Measurements from ENCODE around the gene PFN1. TPM values are rescaled to one million over a fixed set of nuclear protein-coding genes. Genes with fewer than 3 reads are reported as not detected.
A peak's percentile ranks its signal among the peaks of the same experiment; 100 is the strongest.

PFN1 gene
- total and polyA plus RNA-seq, 2 experiments from 2014 or later: 244 to 706 TPM

DNA sequence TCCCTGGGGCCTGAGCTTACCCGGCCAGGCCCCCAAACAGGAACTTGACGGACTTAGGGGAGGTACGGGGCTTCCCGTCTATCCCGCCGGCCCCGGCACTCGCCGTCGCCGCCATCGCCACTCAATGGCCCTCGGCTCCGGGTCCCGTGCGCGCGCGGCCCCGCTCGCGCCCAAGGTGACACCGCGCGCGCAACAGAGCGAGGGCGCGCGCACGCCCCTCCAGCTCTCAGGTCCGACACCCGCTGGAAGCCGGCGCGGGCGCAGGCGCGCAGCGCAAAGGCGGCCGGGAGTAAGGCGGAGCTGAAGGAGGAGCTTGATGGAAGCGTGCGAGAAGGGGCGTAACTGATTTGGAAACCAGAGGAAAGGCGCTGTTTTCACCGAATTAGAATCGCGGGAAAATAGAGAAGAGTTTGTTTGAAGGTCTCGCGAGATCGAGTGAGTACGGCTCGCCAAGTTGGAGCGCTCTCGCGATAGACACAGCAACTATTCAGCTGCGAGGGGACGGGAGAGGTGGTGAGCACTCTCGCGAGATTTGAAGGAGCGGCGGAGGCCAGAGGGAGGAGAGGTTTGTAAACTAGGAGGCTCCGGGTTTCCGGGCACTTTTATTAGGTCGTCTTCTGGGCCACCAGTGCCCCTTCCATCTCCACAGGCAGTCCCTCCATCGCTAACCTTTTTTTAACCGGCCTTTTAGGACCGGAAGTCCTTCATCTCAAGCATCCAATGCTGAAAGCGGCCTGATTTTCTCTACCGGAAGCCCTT, 8.4 kb downstream of the PFN1 start, which contains the start of the genes RNF167 and SLC25A11:
Gene RNF167 (plus strand): TSS at position 473 of the 759 bp plus-strand sequence. CDS start 642 bp downstream, outside the sequence.
Gene SLC25A11 (minus strand): TSS at position 251 of the 759 bp plus-strand sequence. CDS start 136 bp downstream, at position 115.
- H3K4me1 ChIP-seq (ENCODE audit: insufficient read depth): peaks cover 24% of the 10 kb centered on the region
- H2AFZ ChIP-seq: peak within 1 kb of the TSS; percentile 37
- H3K9me3 ChIP-seq (ENCODE audit: low read depth): no peaks in the 10 kb centered on the region
- peak; percentile 99 for DNase-seq (ENCODE audit: low spot score)
- H3K9me2 ChIP-seq (replicated peaks; ENCODE audit: insufficient read depth): no peaks in the 10 kb centered on the region
- H3K27ac ChIP-seq: peak within 1 kb of the TSS; percentile 95
- peaks cover 55% of the 10 kb centered on the region for H3K79me2 ChIP-seq
- H3K4me3 ChIP-seq: peak within 1 kb of the TSS; percentile 72
- peaks cover 5% of the 10 kb centered on the region for H4K20me1 ChIP-seq (ENCODE audit: insufficient read depth, poor library complexity, severe bottlenecking)
- TF ChIP-seq EZH2phosphoT487 (IDR thresholded peaks at IDR 0.05; ENCODE audit: low read depth, severe bottlenecking, unreplicated experiment): no peak
- H3K27me3 ChIP-seq: no peaks in the 10 kb centered on the region
- H3K36me3 ChIP-seq (replicated peaks; ENCODE audit: insufficient read depth, low read depth): no peaks in the 10 kb centered on the region
- WGBS (ENCODE audit: low lambda C conversion rate, missing lambda C conversion rate): under 1% methylated on average over 65 of the region's 72 CpGs
- peak within 1 kb of the TSS; percentile 94 for H3K4me2 ChIP-seq

DNA sequence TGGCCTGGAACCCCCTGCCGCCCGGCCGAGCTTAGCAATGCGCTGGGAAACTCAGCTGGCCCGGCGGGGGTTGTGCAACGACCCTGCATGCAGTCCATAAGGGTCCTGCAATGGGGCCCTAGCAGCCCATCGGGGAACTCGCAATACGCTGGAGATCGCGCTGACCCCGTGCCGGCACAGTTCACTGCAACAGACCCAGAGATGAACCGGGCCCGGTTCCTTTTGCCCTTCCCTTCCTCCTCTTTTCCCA, 8.9 kb downstream of the PFN1 start:
- peak overlapping the region; percentile 26 for H2AFZ ChIP-seq
- no peaks in the 10 kb centered on the region for H3K36me3 ChIP-seq (replicated peaks; ENCODE audit: insufficient read depth, low read depth)
- 0% methylated on average over 15 of the region's 16 CpGs for WGBS (ENCODE audit: low lambda C conversion rate, missing lambda C conversion rate)

DNA sequence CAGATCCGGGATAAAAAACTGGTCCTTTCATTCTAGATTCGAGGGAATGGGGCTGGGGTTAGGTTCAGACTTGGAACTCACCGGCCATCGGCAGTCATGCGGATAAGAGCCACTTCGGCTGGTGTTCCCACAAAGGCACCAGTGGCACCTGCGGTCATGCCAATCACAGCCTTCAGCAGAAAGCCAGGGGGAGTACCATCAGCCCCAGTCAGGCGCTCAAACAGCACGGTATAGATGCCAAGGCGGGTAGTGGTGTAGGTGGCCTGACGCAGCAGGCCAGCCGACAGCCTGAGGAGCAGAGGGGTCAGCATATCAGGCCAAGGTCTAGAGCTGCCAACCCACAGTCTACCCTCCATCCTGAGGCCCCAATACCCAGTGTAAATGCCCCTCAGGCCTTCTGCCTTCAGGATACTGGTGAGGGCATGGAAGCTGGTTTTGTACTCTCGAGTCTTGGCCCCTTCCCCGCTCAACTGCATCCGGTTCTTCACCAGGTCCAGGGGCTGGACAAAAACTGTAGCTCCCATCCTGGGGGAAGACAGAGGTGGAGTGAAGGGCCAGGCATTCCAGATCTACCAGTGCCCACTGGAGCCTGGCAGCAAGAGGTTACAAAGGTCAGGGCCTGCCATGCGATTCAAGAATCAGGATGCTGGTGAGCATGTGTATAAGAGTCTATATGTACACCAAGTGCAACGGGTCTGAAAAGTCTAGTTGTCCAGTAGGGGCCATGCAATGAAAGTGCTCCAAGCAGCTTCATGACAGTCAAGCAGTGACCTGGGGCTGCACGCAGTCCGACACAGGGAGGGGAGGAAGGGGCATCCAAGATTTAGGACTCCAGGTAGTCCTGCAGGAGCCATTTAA, 9.4 kb downstream of the PFN1 start:
- no peaks in the 10 kb centered on the region for H3K9me3 ChIP-seq (ENCODE audit: low read depth)
- H4K20me1 ChIP-seq (ENCODE audit: insufficient read depth, poor library complexity, severe bottlenecking): no peaks in the 10 kb centered on the region
- H3K4me3 ChIP-seq: peak overlapping the region; percentile 63
- H3K36me3 ChIP-seq (replicated peaks; ENCODE audit: insufficient read depth, low read depth): no peaks in the 10 kb centered on the region
- TF ChIP-seq, protein P1, sequence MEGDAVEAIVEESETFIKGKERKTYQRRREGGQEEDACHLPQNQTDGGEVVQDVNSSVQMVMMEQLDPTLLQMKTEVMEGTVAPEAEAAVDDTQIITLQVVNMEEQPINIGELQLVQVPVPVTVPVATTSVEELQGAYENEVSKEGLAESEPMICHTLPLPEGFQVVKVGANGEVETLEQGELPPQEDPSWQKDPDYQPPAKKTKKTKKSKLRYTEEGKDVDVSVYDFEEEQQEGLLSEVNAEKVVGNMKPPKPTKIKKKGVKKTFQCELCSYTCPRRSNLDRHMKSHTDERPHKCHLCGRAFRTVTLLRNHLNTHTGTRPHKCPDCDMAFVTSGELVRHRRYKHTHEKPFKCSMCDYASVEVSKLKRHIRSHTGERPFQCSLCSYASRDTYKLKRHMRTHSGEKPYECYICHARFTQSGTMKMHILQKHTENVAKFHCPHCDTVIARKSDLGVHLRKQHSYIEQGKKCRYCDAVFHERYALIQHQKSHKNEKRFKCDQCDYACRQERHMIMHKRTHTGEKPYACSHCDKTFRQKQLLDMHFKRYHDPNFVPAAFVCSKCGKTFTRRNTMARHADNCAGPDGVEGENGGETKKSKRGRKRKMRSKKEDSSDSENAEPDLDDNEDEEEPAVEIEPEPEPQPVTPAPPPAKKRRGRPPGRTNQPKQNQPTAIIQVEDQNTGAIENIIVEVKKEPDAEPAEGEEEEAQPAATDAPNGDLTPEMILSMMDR (IDR thresholded peaks at IDR 0.05; ENCODE audit: poor library complexity): no peak
- TF ChIP-seq EZH2 (IDR thresholded peaks at IDR 0.05; ENCODE audit: borderline replicate concordance) (no peak), EZH2phosphoT487 (IDR thresholded peaks at IDR 0.05; ENCODE audit: low read depth, severe bottlenecking, unreplicated experiment) (no peak)
- H3K27me3 ChIP-seq: no peaks in the 10 kb centered on the region
- peaks cover 23% of the 10 kb centered on the region for H3K4me1 ChIP-seq (ENCODE audit: insufficient read depth)
- no peaks in the 10 kb centered on the region for H3K9me2 ChIP-seq (replicated peaks; ENCODE audit: insufficient read depth)
- DNase-seq (ENCODE audit: low spot score): no peak
- peaks cover 44% of the 10 kb centered on the region for H3K79me2 ChIP-seq
- H3K27ac ChIP-seq: peak overlapping the region; percentile 95
- peak overlapping the region; percentile 26 for H2AFZ ChIP-seq
- H3K4me2 ChIP-seq: peak overlapping the region; percentile 94
- WGBS (ENCODE audit: low lambda C conversion rate, missing lambda C conversion rate): 69% methylated on average over 19 of the region's 19 CpGs

More for the DNA sequence above, 8.9 kb downstream of the PFN1 start:
- Histone ChIP-seq H3K4me1 (ENCODE audit: insufficient read depth) (peaks cover 23% of the 10 kb centered on the region), H3K79me2 (peaks cover 50% of the 10 kb centered on the region), H3K4me2 (peak overlapping the region; percentile 94), H3K9me3 (ENCODE audit: low read depth) (no peaks in the 10 kb centered on the region), H3K4me3 (peak overlapping the region; percentile 63), H3K27ac (peak overlapping the region; percentile 95), H3K9me2 (replicated peaks; ENCODE audit: insufficient read depth) (no peaks in the 10 kb centered on the region), H4K20me1 (ENCODE audit: insufficient read depth, poor library complexity, severe bottlenecking) (no peaks in the 10 kb centered on the region), H3K27me3 (no peaks in the 10 kb centered on the region)
- DNase-seq (ENCODE audit: low spot score): no peak
- TF ChIP-seq EZH2phosphoT487 (IDR thresholded peaks at IDR 0.05; ENCODE audit: low read depth, severe bottlenecking, unreplicated experiment) (no peak), EZH2 (IDR thresholded peaks at IDR 0.05; ENCODE audit: borderline replicate concordance) (no peak)
- TF ChIP-seq, protein P1 (IDR thresholded peaks at IDR 0.05; ENCODE audit: poor library complexity): no peak
